Ishikawa (cell line): ENCODE results near the gene PCED1A.
A peak's percentile ranks its signal among the peaks of the same experiment; 100 is the strongest.

ENCODE experiments used
- CEBPB ChIP-seq: IDR thresholded peaks from 2 replicates; pipeline ENCODE4 v1.6.1; 2012
- CREB1 ChIP-seq: IDR thresholded peaks from 2 replicates; pipeline ENCODE4 v1.6.1; 2012; ENCODE audit warnings: low read depth
- EGR1 ChIP-seq: IDR thresholded peaks from 2 replicates; pipeline ENCODE4 v1.6.1; 2012
- EP300 ChIP-seq: IDR thresholded peaks from 2 replicates; pipeline ENCODE4 v1.6.1; 2012; ENCODE audit warnings: borderline replicate concordance
- FOXM1 ChIP-seq: IDR thresholded peaks from 2 replicates; pipeline ENCODE4 v1.6.1; 2012; ENCODE audit warnings: low read depth, borderline replicate concordance
- NFIC ChIP-seq: IDR thresholded peaks from 2 replicates; pipeline ENCODE4 v1.6.1; 2012
- RAD21 ChIP-seq: IDR thresholded peaks from 2 replicates; pipeline ENCODE4 v1.6.1; 2012; ENCODE audit warnings: low read depth
- REST ChIP-seq: IDR thresholded peaks from 2 replicates; pipeline ENCODE4 v1.6.1; 2012; ENCODE audit warnings: low read depth, mild to moderate bottlenecking
- TAF1 ChIP-seq: IDR thresholded peaks from 2 replicates; pipeline ENCODE4 v1.6.1; 2012; ENCODE audit warnings: low read depth, mild to moderate bottlenecking
- TCF12 ChIP-seq: IDR thresholded peaks from 2 replicates; pipeline ENCODE4 v1.6.1; 2012; ENCODE audit warnings: low read depth
- TEAD4 ChIP-seq: IDR thresholded peaks from 2 replicates; pipeline ENCODE4 v1.6.1; 2012
- YY1 ChIP-seq: IDR thresholded peaks from 2 replicates; pipeline ENCODE4 v1.6.1; 2012; ENCODE audit warnings: low read depth
- ZBTB7A ChIP-seq: IDR thresholded peaks from 2 replicates; pipeline ENCODE4 v1.6.1; 2012; ENCODE audit warnings: low read depth
- TF ChIP-seq, protein P1 (sequence below): IDR thresholded peaks from 2 replicates; pipeline ENCODE4 v1.6.1; 2012
- TF ChIP-seq, protein P2 (sequence below): IDR thresholded peaks from 2 replicates; pipeline ENCODE4 v1.6.1; 2012

The PCED1A gene

GRCh38 chr20:2865630-2866029 is 25.2 kb upstream of the PCED1A start:
- TF ChIP-seq RAD21: peak; percentile 39; the same call in 1 of the 2 replicates
- no peak for TF ChIP-seq TCF12

DNA sequence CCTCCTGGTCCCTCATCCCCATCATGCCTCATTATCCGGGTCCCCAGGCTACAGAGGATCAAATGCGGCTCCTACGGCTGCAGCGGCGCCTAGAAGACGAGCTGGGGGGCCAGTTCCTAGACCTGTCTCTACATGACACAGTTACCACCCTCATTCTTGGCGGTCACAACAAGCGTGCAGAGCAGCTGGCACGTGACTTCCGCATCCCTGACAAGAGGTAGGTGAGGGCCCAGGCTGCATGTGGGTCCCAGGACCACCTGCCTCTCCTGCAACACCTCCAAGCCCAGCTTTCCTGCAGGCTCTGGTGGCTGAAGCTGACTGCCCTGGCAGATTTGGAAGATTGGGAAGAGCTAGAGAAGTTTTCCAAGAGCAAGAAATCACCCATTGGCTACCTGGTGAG is 24.6 kb upstream of the PCED1A start:
- TF ChIP-seq, protein P1, sequence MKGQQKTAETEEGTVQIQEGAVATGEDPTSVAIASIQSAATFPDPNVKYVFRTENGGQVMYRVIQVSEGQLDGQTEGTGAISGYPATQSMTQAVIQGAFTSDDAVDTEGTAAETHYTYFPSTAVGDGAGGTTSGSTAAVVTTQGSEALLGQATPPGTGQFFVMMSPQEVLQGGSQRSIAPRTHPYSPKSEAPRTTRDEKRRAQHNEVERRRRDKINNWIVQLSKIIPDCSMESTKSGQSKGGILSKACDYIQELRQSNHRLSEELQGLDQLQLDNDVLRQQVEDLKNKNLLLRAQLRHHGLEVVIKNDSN: no peak
- no peak for TF ChIP-seq CEBPB
- TF ChIP-seq NFIC: no peak
- no peak for TF ChIP-seq ZBTB7A
- TF ChIP-seq EGR1: no peak
- TF ChIP-seq TAF1: no peak
- no peak for TF ChIP-seq TEAD4
- no peak for TF ChIP-seq TCF12
- no peak for TF ChIP-seq RAD21
- no peak for TF ChIP-seq CREB1
- TF ChIP-seq REST: no peak
- no peak for TF ChIP-seq EP300
- TF ChIP-seq, protein P2, sequence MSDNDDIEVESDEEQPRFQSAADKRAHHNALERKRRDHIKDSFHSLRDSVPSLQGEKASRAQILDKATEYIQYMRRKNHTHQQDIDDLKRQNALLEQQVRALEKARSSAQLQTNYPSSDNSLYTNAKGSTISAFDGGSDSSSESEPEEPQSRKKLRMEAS: no peak
- TF ChIP-seq YY1: no peak
- no peak for TF ChIP-seq FOXM1

GRCh38 chr20:2864626-2865025 is 24.2 kb upstream of the PCED1A start:
- TF ChIP-seq TAF1 (no peak), ZBTB7A (no peak), RAD21 (no peak), CREB1 (no peak), TCF12 (no peak), EP300 (no peak), FOXM1 (no peak), TEAD4 (no peak), YY1 (no peak), CEBPB (no peak), EGR1 (no peak), REST (no peak), NFIC (no peak)
- TF ChIP-seq, protein P2: no peak
- TF ChIP-seq, protein P1: no peak

- TF ChIP-seq EP300 (no peak), TAF1 (no peak), FOXM1 (no peak), RAD21 (no peak), TCF12 (no peak), CREB1 (no peak), REST (no peak), NFIC (no peak), ZBTB7A (no peak), YY1 (no peak), CEBPB (no peak), EGR1 (no peak)
- TF ChIP-seq, protein P2: no peak
These were observed 19.1 kb upstream of the PCED1A start for GRCh38 chr20:2859330-2860121.
